ENCODE results near the gene ASB5. TPM values are rescaled to one million over a fixed set of nuclear protein-coding genes. Genes with fewer than 3 reads are reported as not detected.
"Not testable (repeated sequence)": the region's sequence is repeated elsewhere in the genome, so short reads cannot be mapped to it uniquely, and the experiment has no call there.

The ASB5 gene
- total RNA-seq, 2 experiments from 2014 or later: not detected

GRCh38 chr4:176230836-176231235, 38.2 kb downstream of the ASB5 start:
- Mint-ChIP-seq H3K9me3 (no peaks in the 10 kb centered on the region), H3K4me3 (no peak overlapping the region), H3K36me3 (ENCODE audit: low read depth) (no peaks in the 10 kb centered on the region), H3K27ac (no peak overlapping the region), H3K4me1 (no peaks in the 10 kb centered on the region), H3K27me3 (peaks cover 2% of the 10 kb centered on the region)
- ChIA-PET CTCF (interaction anchor here (0.6 to 0.7 kb wide), 2 partner anchors 23 to 94 kb away, joined by 3 to 4 read pairs; no protein-coding TSS in a partner anchor), POLR2A (interaction anchor here (0.7 kb wide), 1 partner anchor 35 kb away, joined by 4 read pairs; no protein-coding TSS in a partner anchor)
- no peak for DNase-seq

- Mint-ChIP-seq H3K36me3 (ENCODE audit: low read depth) (no peaks in the 10 kb centered on the region), H3K9me3 (no peaks in the 10 kb centered on the region), H3K27ac (no peak overlapping the region), H3K4me3 (no peak overlapping the region), H3K4me1 (no peaks in the 10 kb centered on the region), H3K27me3 (peaks cover 2% of the 10 kb centered on the region)
- no peak for DNase-seq
- ChIA-PET POLR2A (no interaction called here), CTCF (no interaction called here)
Measured at GRCh38 chr4:176229645-176230044, 39.4 kb downstream of the ASB5 start.

- CTCF ChIA-PET: no interaction called here
- no peak for DNase-seq
- no peaks in the 10 kb centered on the region for H3K36me3 Mint-ChIP-seq (ENCODE audit: low read depth)
- H3K27me3 Mint-ChIP-seq: peaks cover 2% of the 10 kb centered on the region
- H3K4me1 Mint-ChIP-seq: no peaks in the 10 kb centered on the region
- H3K9me3 Mint-ChIP-seq: no peaks in the 10 kb centered on the region
- no peak overlapping the region for H3K27ac Mint-ChIP-seq
- POLR2A ChIA-PET: no interaction called here
- no peak overlapping the region for H3K4me3 Mint-ChIP-seq
Measured at GRCh38 chr4:176226736-176227135, 42.3 kb downstream of the ASB5 start.

DNA sequence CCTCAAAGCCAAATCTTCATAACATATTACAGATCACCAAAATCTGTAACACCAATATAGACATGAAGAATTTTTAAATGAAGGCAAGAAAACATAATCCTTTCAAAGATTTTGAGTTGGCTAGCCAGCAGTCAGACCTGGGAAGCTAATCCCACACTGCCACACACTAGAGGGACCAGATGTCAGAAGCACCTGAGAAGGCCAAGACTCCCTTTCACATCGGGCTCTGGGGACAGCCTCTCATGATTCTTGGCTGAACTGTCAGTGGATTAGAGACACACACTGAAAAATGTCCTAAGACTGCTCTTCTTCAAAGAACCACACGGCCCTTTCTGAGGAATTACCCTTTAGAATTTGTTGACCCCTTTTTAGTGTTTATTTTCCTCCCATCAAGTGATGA, 45.5 kb downstream of the ASB5 start:
- Mint-ChIP-seq H3K9me3 (no peaks in the 10 kb centered on the region), H3K27ac (no peak overlapping the region), H3K27me3 (no peaks in the 10 kb centered on the region), H3K36me3 (ENCODE audit: low read depth) (no peaks in the 10 kb centered on the region), H3K4me3 (no peak overlapping the region), H3K4me1 (no peaks in the 10 kb centered on the region)
- ChIA-PET POLR2A (no interaction called here), CTCF (no interaction called here)
- no peak for DNase-seq

DNA sequence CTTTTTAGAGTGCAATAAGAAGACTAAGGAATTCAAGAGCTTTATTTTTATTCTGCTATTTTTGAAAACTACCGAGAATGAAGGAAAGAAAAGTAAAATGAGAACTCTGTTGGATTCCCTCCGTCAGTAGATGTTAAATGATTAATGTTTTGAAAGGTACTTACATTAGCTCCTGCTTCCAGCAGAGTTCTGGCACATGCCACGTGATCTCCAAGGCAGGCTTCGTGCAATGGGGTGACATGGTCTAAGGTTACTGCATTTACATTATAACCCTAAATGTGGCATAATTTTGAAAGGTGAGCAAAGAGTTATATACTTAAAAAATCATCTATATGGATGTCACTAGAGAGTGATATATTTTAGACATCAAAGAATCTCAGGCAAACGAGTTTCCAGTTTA, 46.9 kb downstream of the ASB5 start:
- no peak for DNase-seq
- no peaks in the 10 kb centered on the region for H3K9me3 Mint-ChIP-seq
- no peaks in the 10 kb centered on the region for H3K36me3 Mint-ChIP-seq (ENCODE audit: low read depth)
- H3K27ac Mint-ChIP-seq: no peak overlapping the region
- POLR2A ChIA-PET: no interaction called here
- H3K27me3 Mint-ChIP-seq: no peaks in the 10 kb centered on the region
- H3K4me3 Mint-ChIP-seq: no peak overlapping the region
- CTCF ChIA-PET: no interaction called here
- H3K4me1 Mint-ChIP-seq: no peaks in the 10 kb centered on the region

DNA sequence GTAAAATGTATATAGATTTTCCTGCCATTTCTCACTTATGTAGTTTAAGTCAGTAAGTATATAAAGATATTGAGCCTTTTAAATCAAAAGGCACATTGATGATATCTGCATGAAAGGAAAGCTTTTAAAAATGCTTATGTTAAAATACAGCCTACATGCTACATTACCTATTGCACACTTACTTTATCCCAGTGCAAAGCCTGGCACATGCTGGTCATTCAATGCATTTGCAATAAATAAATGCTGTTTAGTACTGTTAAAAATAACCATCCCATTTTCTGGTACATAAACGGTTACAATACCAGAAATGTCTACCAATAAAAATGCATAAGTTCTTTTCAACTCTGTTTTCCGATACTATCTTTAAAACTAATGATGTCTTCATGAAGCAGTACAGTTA, 51.5 kb downstream of the ASB5 start:
- POLR2A ChIA-PET: no interaction called here
- no peak overlapping the region for H3K4me3 Mint-ChIP-seq
- H3K27ac Mint-ChIP-seq: no peak overlapping the region
- CTCF ChIA-PET: no interaction called here
- no peak for DNase-seq
- H3K27me3 Mint-ChIP-seq: no peaks in the 10 kb centered on the region
- H3K4me1 Mint-ChIP-seq: no peaks in the 10 kb centered on the region
- no peaks in the 10 kb centered on the region for H3K36me3 Mint-ChIP-seq (ENCODE audit: low read depth)
- H3K9me3 Mint-ChIP-seq: no peaks in the 10 kb centered on the region

DNA sequence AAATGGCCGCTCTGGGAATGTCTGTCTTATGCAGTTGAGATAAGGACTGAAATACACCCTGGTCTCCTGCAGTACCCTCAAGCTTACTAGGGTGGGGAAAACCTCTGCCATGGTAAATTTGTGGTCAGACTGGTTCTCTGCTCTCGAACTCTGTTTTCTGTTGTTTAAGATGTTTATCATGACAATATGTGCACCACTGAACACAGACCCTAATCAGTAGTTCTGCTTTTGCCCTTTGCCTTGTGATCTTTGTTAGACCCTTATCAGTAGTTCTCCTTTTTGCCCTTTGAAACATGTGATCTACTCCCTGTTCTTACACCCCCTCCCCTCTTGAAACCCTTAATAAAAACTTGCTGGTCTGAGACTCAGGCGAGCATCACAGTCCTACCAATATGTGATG, 56.7 kb downstream of the ASB5 start:
- DNase-seq; H3K27ac Mint-ChIP-seq; H3K4me3 Mint-ChIP-seq; H3K36me3 Mint-ChIP-seq (ENCODE audit: low read depth); CTCF ChIA-PET; H3K9me3 Mint-ChIP-seq; H3K4me1 Mint-ChIP-seq; POLR2A ChIA-PET: not testable (repeated sequence)
- H3K27me3 Mint-ChIP-seq: peaks cover 12% of the 10 kb centered on the region

DNA sequence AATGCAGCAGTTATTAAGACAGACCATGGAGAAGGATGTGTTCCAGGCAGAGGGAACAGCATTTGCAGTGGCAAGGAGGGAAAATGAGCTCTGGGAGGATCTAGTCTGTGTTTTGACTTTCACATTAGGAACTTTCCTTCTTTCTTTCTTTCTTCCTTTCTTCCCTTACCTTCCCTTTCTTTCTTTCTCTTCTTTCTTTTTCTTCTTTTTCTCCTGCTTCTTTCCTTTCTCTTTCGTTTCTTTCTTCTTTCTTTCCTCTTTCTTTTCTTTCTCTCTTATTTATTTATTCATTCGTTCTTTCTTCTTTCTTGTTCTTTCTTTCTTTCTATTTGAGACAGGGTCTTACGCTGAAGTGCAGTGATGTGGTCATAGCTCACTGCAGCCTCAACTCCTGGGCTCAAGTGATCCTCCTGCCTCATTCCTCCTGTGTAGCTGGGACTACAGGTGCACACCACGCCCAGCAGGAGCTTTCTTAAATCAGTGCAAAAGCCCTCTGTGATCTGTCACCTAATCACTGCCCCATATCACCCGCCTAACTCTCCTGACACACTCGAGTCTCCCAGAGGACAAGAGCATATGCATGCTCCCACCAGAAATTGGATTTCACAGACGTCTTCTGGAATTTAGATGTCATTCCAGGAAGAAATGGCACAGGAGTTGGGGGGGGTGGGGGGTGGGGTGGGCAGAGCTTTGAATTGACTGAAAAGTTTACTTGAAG, 58.3 kb downstream of the ASB5 start:
- CTCF ChIA-PET: interaction anchor here (1.4 kb wide), 1 partner anchor 76 kb away, joined by 3 read pairs; no protein-coding TSS in a partner anchor
- H3K27me3 Mint-ChIP-seq: peaks cover 12% of the 10 kb centered on the region
- POLR2A ChIA-PET: no interaction called here
- no peak overlapping the region for H3K27ac Mint-ChIP-seq
- no peak for DNase-seq
- no peaks in the 10 kb centered on the region for H3K36me3 Mint-ChIP-seq (ENCODE audit: low read depth)
- no peak overlapping the region for H3K4me3 Mint-ChIP-seq
- no peaks in the 10 kb centered on the region for H3K4me1 Mint-ChIP-seq
- no peaks in the 10 kb centered on the region for H3K9me3 Mint-ChIP-seq

GRCh38 chr4:176210101-176210500, 58.9 kb downstream of the ASB5 start:
- ChIA-PET CTCF (interaction anchor here (1.4 kb wide), 1 partner anchor 76 kb away, joined by 3 read pairs; no protein-coding TSS in a partner anchor), POLR2A (no interaction called here)
- no peaks in the 10 kb centered on the region for H3K36me3 Mint-ChIP-seq (ENCODE audit: low read depth)
- H3K27ac Mint-ChIP-seq: no peak overlapping the region
- H3K9me3 Mint-ChIP-seq: no peaks in the 10 kb centered on the region
- no peaks in the 10 kb centered on the region for H3K4me1 Mint-ChIP-seq
- DNase-seq: no peak
- H3K4me3 Mint-ChIP-seq: no peak overlapping the region
- peaks cover 15% of the 10 kb centered on the region for H3K27me3 Mint-ChIP-seq

- ChIA-PET POLR2A (no interaction called here), CTCF (no interaction called here)
- no peak for DNase-seq
- Mint-ChIP-seq H3K9me3 (no peaks in the 10 kb centered on the region), H3K36me3 (ENCODE audit: low read depth) (no peaks in the 10 kb centered on the region), H3K27me3 (peaks cover 17% of the 10 kb centered on the region), H3K27ac (no peak overlapping the region), H3K4me1 (no peaks in the 10 kb centered on the region), H3K4me3 (no peak overlapping the region)
Measured at GRCh38 chr4:176209535-176209934, 59.5 kb downstream of the ASB5 start.

DNA sequence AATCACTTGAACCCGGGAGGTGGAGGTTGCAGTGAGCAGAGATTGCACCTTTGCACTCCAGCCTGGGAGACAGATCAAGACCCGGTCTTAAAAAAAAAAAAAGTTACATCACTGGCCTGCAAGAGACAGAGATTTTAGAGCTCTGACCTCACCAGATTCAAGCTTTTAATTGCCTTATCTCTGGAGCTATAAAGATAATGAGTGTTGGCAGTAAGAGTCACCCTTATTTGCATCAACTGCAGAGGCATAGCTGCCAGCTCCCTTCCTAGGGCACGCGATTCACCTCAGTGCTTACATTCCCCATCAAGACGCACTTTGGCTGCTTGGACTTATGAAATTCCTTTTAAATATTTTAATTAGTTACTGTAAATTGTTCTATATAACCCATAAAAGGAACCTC, 61.2 kb downstream of the ASB5 start:
- peaks cover 17% of the 10 kb centered on the region for H3K27me3 Mint-ChIP-seq
- H3K27ac Mint-ChIP-seq: no peak overlapping the region
- H3K36me3 Mint-ChIP-seq (ENCODE audit: low read depth): no peaks in the 10 kb centered on the region
- ChIA-PET POLR2A (no interaction called here), CTCF (interaction anchor here (0.6 kb wide), 1 partner anchor 23 kb away, joined by 3 read pairs; no protein-coding TSS in a partner anchor)
- H3K4me1 Mint-ChIP-seq: no peaks in the 10 kb centered on the region
- no peak overlapping the region for H3K4me3 Mint-ChIP-seq
- no peaks in the 10 kb centered on the region for H3K9me3 Mint-ChIP-seq
- DNase-seq: no peak

DNA sequence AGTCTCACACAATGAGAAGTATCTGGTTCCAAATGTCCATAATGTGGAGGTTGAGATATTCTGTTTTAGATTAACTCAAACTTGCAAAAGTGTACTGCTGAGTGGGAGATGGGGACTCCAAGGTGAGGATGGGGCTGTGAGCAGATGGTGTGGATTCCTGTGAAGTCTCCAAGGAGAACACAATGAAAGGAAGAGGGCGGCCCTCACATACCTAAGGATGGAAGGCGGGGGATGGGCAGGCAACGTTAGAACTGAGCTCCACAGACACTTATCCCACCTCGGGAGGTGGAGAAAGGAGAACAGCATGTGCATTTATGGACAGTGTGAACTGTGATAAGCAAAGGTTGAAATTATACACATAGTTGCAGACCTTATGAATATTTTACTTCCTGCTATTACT, 63.7 kb downstream of the ASB5 start:
- no peak overlapping the region for H3K4me3 Mint-ChIP-seq
- ChIA-PET CTCF (no interaction called here), POLR2A (no interaction called here)
- H3K4me1 Mint-ChIP-seq: no peaks in the 10 kb centered on the region
- peaks cover 13% of the 10 kb centered on the region for H3K27me3 Mint-ChIP-seq
- H3K27ac Mint-ChIP-seq: no peak overlapping the region
- no peaks in the 10 kb centered on the region for H3K9me3 Mint-ChIP-seq
- no peak for DNase-seq
- H3K36me3 Mint-ChIP-seq (ENCODE audit: low read depth): no peaks in the 10 kb centered on the region

- DNase-seq: no peak
- Mint-ChIP-seq H3K9me3 (no peaks in the 10 kb centered on the region), H3K36me3 (ENCODE audit: low read depth) (peaks cover 5% of the 10 kb centered on the region), H3K27ac (no peak overlapping the region), H3K4me1 (peaks cover 16% of the 10 kb centered on the region), H3K27me3 (peaks cover 19% of the 10 kb centered on the region), H3K4me3 (no peak overlapping the region)
- ChIA-PET POLR2A (no interaction called here), CTCF (no interaction called here)
Measured at GRCh38 chr4:176198316-176198903, 70.6 kb downstream of the ASB5 start.

Data from activated CD4-positive, alpha-beta memory T cell treated with anti-CD3 and anti-CD28 coated beads, Interleukin-2, amount 10 ng/mL, durations not matched to agents 7 days and 5 days (primary cell).